GM18508 (cell line): ENCODE results near the gene NDE1.
"Not testable (repeated sequence)": the region's sequence is repeated elsewhere in the genome, so short reads cannot be mapped to it uniquely, and the experiment has no call there.

Source experiments
- ATAC-seq: cut with Tn5 transposase; IDR thresholded peaks from one replicate; pipeline ENCODE4 v1.9.1; 2021; ENCODE audit warnings: moderate number of reproducible peaks; ENCODE audit not compliant: insufficient read depth, unreplicated experiment

Gene NDE1

GRCh38 chr16:15649727-15650018 is 372 bp upstream of the NDE1 start:
- ATAC-seq: no peak

DNA sequence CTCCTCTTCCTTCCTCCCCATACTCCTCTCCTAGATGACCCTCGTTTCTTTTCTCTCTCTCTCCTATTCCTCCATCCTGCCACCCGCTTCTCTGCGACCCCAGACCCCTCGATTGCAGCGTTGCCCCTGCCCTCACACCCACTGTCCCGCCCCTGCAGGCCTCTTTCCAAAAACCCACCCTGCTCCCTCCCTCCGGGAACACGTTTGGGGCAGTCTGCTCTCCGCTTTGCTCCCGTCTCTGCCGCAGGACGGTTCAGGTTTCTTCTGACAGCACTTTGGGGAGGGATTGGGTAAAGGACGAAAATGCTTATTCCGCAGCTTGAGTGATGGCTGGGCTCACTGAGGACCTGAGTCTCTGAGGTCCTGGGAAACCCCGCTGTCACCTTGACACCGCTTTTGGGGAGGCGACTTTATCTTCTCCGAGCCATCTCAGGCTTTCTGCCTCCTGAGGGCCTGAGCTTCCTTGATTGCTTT is 690 bp downstream of the NDE1 start:
- no peak for ATAC-seq

- ATAC-seq: no peak
These were observed 2.4 kb downstream of the NDE1 start for GRCh38 chr16:15652293-15653001.

DNA sequence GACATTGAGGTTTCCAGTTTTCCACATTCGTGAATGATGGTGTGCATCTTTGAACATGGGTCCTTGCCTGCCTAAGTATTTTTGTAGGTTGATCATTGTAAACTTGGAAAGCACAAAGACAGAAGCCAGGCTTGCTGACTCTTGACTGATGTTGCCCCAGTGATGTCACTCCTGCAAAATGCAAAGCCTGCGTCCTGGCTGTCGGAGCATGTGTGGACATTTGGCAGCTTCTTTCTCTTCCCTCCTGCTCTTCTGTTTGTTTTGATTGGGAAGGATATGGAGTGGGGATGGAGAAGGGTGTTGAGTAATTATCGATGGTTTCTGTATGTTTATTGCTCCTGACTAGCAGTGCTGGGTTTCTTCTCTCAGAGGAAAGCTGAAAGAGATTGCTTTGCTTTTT is 3.2 kb downstream of the NDE1 start:
- ATAC-seq: no peak

DNA sequence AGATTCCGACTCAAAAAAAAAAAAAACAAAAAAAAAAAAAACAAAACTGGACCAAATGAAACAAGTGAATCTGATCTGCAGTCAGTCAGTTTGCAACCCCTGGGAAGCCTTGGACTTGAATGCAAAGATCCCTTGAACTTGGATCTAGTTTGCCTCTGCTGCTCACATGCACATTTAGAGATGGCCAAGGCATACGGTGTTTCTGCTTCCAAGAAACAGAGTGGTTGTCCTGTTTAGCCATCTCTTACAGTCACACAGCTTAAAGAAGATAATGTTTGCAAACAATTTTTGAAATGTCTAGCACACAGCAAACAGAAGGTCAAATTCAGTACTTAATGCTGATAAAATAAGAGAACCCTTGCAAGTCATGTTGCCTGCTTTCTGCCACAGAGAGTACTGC is 4.5 kb downstream of the NDE1 start:
- ATAC-seq: no peak

GRCh38 chr16:15655561-15655960 is 5.5 kb downstream of the NDE1 start:
- ATAC-seq: not testable (repeated sequence)

DNA sequence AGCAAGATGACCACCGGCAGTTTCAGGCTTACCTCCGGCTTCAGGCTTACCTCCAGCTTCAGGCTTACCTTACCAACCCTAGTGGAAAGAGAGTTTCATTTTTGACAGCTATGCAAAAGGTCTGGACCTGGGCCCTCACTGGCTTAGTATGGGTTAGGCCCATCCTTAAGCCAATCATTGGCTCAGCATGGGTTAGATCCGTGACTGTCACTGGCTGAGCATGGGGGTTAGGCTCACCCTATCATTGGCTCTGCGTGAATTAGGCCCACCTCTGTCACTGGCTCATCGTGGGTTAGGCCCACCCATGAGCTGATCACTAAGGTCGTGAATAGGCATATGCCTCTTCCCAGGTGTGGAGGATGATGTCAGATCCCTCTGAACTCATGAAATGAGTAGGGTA is 8.1 kb downstream of the NDE1 start:
- no peak for ATAC-seq

- no peak for ATAC-seq
These were observed 8.5 kb downstream of the NDE1 start for GRCh38 chr16:15658556-15658955.

- ATAC-seq: no peak
These were observed 10.2 kb downstream of the NDE1 start for GRCh38 chr16:15660203-15660601.

DNA sequence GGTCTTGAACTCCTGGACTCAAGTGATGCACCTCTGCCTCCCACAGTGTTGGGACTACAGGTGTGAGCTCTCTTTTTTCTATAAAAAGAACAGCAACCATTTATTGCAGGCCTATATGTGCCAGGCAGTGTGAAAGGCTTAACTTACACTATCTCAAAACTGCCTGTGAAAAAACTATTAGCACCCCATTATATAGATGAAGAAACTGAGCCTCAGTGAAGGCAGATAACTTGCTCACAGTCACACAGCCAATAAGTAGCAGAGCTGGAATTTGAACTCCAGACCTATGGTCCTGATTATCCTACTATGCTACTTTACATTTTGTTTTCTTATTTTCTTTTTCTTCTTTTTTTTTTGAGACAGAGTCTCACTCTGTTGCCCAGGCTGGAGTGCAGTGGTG is 15.1 kb downstream of the NDE1 start:
- ATAC-seq: no peak

- no peak for ATAC-seq
These were observed 17.2 kb downstream of the NDE1 start for GRCh38 chr16:15667091-15667742.

- no peak for ATAC-seq
These were observed 21.6 kb downstream of the NDE1 start for GRCh38 chr16:15671530-15672117.

- ATAC-seq: not testable (repeated sequence)
These were observed 22.1 kb downstream of the NDE1 start for GRCh38 chr16:15672127-15672513.

GRCh38 chr16:15672514-15673167 is 22.6 kb downstream of the NDE1 start:
- no peak for ATAC-seq

- ATAC-seq: no peak
These were observed 24.5 kb downstream of the NDE1 start for GRCh38 chr16:15674571-15674970.

- ATAC-seq: no peak
These were observed 26.5 kb downstream of the NDE1 start for GRCh38 chr16:15676506-15676905.

GRCh38 chr16:15677447-15677846 is 27.4 kb downstream of the NDE1 start:
- ATAC-seq: no peak

DNA sequence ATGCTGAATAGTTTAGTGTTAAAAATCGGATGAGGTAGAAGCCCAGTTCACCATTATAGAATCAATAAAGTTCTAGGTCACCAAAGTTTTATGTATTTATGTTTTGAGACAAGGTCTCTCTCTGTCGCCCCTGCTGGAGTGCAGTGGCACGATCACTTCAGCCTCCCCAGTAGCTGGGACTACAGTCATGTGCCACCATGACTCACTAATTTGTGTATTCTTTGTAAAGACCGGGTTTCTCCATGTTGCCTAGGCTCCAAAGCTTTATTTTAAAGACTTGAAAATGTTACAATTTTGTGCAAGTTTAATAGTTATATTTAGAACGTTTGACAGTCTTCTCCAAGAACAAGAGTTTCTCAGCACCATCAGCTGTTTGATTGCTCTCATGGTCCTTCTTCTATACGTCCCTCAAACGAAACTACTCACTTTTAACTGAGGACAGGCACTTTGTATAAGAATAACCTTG is 32.1 kb downstream of the NDE1 start:
- ATAC-seq: no peak

DNA sequence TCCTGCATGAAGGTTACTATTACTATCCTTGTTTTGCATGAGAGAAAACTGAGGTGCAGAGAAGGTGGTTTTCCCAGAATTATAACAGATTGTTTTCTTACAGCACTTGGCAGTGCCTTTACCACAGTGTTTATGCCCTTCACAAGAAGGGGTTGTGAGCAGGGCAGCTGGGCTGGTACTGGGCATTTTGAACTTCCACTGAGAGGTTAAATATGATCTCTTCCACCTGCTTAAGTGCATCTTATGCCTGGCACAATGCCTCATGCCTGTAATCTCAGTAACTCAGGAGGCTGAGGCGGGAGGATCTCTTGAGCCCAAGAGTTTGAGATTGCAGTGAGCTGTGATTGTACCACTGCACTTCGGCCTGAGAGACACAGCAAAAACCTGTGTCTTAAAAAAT is 36.2 kb downstream of the NDE1 start:
- ATAC-seq: no peak

- no peak for ATAC-seq
These were observed 39.2 kb downstream of the NDE1 start for GRCh38 chr16:15689290-15689689.

DNA sequence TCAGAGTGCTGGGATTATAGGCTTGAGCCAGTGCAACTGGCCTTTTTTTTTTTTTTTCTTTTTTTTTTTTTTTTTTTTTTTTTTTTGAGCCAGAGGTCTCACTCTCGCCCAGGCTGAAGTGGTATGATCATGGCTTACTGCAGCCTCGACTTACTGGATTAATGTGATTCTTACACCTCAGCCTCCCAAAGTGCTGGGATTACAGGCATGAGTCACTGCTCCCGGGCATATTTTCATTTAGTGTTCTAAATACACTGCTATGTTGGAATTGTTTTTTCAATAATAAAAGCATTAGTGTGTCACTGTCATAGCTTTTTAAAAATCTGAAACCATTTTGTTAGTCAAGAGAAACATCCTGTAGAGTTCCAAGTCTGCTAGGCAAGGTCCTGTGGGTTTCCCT is 40.3 kb downstream of the NDE1 start:
- ATAC-seq: no peak
